Measurements from ENCODE around the gene RTKN. TPM values are rescaled to one million over a fixed set of nuclear protein-coding genes. Genes with fewer than 3 reads are reported as not detected.

Gene RTKN
- total and polyA plus RNA-seq, 2 of the 13 experiments (the other 11 are each of a cell fraction or from before 2014, with no cell fraction given), result 159 to 166 TPM

- TF ChIP-seq RBFOX2 (IDR thresholded peaks at IDR 0.05; ENCODE audit: low read depth, low read length) (peak; percentile 85), YY1 (IDR thresholded peaks at IDR 0.05; ENCODE audit: insufficient read depth, insufficient replicate concordance, low read depth, low read length) (peak; percentile 61), ZSCAN9 (CRISPR knock-in tag; IDR thresholded peaks at IDR 0.05; ENCODE audit: borderline replicate concordance) (peak; percentile 76), HMGA1 (CRISPR knock-in tag; conservative IDR thresholded peaks at IDR 0.05) (no peak), GTF2F1 (IDR thresholded peaks at IDR 0.05; ENCODE audit: low read length) (no peak), ZSCAN21 (CRISPR knock-in tag; IDR thresholded peaks at IDR 0.05; ENCODE audit: borderline replicate concordance) (no peak; the same call in 1 of the 2 replicates), ZNF407 (CRISPR knock-in tag; IDR thresholded peaks at IDR 0.05; ENCODE audit: not compliant biosample characterization) (no peak), EED (CRISPR knock-in tag; IDR thresholded peaks at IDR 0.05) (no peak), U2AF2 (IDR thresholded peaks at IDR 0.05; ENCODE audit: low read depth, low read length) (no peak), ZMYM2 (CRISPR knock-in tag; IDR thresholded peaks at IDR 0.05) (peak; percentile 62; the same call in 1 of the 2 replicates), SNAI1 (CRISPR knock-in tag; IDR thresholded peaks at IDR 0.05; ENCODE audit: borderline replicate concordance) (0 out of 2 replicates have a peak, but pooled peaks have one; percentile 58), KAT7 (CRISPR knock-in tag; IDR thresholded peaks at IDR 0.05; ENCODE audit: borderline replicate concordance) (peak; percentile 88; the same call in 1 of the 2 replicates), REXO4 (CRISPR knock-in tag; IDR thresholded peaks at IDR 0.05; ENCODE audit: borderline replicate concordance) (no peak), RAD21 (CRISPR knock-in tag; IDR thresholded peaks at IDR 0.05) (no peak; the same call in none of the 2 replicates), FIP1L1 (IDR thresholded peaks at IDR 0.05; ENCODE audit: borderline replicate concordance, insufficient read depth, low read depth, low read length) (no peak), IRF9 (CRISPR knock-in tag; IDR thresholded peaks at IDR 0.05; ENCODE audit: borderline replicate concordance) (peak; percentile 74; the same call in 1 of the 2 replicates), RFX5 (IDR thresholded peaks at IDR 0.05; ENCODE audit: low read depth, low read length) (no peak)
- TF ChIP-seq, protein P1, sequence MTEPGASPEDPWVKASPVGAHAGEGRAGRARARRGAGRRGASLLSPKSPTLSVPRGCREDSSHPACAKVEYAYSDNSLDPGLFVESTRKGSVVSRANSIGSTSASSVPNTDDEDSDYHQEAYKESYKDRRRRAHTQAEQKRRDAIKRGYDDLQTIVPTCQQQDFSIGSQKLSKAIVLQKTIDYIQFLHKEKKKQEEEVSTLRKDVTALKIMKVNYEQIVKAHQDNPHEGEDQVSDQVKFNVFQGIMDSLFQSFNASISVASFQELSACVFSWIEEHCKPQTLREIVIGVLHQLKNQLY (CRISPR knock-in tag; IDR thresholded peaks at IDR 0.05), result 0 out of 2 replicates have a peak, but pooled peaks have one; percentile 5
- TF ChIP-seq, protein P2, sequence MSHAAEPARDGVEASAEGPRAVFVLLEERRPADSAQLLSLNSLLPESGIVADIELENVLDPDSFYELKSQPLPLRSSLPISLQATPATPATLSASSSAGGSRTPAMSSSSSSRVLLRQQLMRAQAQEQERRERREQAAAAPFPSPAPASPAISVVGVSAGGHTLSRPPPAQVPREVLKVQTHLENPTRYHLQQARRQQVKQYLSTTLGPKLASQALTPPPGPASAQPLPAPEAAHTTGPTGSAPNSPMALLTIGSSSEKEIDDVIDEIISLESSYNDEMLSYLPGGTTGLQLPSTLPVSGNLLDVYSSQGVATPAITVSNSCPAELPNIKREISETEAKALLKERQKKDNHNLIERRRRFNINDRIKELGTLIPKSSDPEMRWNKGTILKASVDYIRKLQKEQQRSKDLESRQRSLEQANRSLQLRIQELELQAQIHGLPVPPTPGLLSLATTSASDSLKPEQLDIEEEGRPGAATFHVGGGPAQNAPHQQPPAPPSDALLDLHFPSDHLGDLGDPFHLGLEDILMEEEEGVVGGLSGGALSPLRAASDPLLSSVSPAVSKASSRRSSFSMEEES (CRISPR knock-in tag; IDR thresholded peaks at IDR 0.05), result no peak
These were observed 15.9 kb upstream of the RTKN start (continued) for GRCh38 chr2:74457549-74458131.
